ENCODE data around the gene BRF1.
"Not testable (repeated sequence)": the region's sequence is repeated elsewhere in the genome, so short reads cannot be mapped to it uniquely, and the experiment has no call there.

Gene BRF1

DNA sequence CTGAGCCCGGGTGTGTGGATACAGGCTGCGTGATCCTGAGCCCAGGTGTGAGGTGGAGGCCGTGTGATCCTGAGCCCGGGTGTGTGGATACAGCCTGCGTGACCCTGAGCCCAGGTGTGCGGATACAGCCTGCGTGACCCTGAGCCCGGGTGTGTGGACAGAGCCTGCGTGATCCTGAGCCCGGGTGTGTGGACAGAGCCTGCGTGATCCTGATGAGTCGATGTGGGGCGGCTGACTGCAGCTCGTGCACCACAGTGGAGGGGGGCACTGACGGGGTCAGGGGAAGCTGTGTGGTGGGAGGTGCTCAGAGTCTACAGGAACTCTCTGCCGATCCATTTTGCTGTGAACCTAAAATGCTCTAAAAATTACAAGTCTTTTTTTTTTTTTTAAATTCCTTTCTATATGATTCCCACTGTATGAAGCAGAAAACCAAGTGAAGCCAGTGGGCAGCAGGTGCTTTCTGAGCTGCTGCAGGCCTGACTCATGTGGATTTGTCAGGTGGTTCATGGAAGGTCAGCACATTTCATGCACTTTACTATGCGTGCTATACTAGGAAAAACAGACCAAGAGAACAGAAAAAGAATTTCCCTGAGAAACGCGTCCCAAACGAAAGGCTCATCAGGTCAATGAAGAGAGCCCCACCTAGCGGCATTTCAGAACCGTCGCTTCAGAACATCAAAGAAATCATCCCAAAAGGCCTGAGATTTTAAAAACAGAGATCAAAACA lies 19.3 kb downstream of the BRF1 start:
- Histone ChIP-seq H3F3A (ENCODE audit: low read depth) (no peaks in the 10 kb centered on the region), H3K4me3 (ENCODE audit: low read length, poor library complexity, severe bottlenecking) (no peak overlapping the region), H3K9ac (ENCODE audit: low read depth, low read length, poor library complexity, severe bottlenecking) (no peak overlapping the region), H4K20me1 (ENCODE audit: insufficient read depth, low read length, poor library complexity, severe bottlenecking) (peaks cover 10% of the 10 kb centered on the region), H3K4me2 (ENCODE audit: low read depth, low read length, poor library complexity, severe bottlenecking) (no peak overlapping the region), H3K27me3 (ENCODE audit: insufficient read depth, low read length, poor library complexity, severe bottlenecking) (no peaks in the 10 kb centered on the region), H3K4me1 (ENCODE audit: insufficient read depth, low read length, poor library complexity, severe bottlenecking) (peaks cover 17% of the 10 kb centered on the region), H3K9me2 (replicated peaks; ENCODE audit: low read depth, low read length) (no peaks in the 10 kb centered on the region), H3K79me2 (ENCODE audit: insufficient read depth, low read length) (peaks cover 74% of the 10 kb centered on the region; the same call in 1 of the 2 replicates), H3K9me3 (ENCODE audit: insufficient read depth, low read depth, low read length) (no peaks in the 10 kb centered on the region), H3K36me3 (ENCODE audit: insufficient read depth, low read length) (peaks cover 28% of the 10 kb centered on the region; the same call in 1 of the 2 replicates), H2AFZ (ENCODE audit: low read length) (no peak overlapping the region)
- no peak for TF ChIP-seq EZH2phosphoT487 (IDR thresholded peaks at IDR 0.05; ENCODE audit: borderline replicate concordance)
- TF ChIP-seq, protein P1, sequence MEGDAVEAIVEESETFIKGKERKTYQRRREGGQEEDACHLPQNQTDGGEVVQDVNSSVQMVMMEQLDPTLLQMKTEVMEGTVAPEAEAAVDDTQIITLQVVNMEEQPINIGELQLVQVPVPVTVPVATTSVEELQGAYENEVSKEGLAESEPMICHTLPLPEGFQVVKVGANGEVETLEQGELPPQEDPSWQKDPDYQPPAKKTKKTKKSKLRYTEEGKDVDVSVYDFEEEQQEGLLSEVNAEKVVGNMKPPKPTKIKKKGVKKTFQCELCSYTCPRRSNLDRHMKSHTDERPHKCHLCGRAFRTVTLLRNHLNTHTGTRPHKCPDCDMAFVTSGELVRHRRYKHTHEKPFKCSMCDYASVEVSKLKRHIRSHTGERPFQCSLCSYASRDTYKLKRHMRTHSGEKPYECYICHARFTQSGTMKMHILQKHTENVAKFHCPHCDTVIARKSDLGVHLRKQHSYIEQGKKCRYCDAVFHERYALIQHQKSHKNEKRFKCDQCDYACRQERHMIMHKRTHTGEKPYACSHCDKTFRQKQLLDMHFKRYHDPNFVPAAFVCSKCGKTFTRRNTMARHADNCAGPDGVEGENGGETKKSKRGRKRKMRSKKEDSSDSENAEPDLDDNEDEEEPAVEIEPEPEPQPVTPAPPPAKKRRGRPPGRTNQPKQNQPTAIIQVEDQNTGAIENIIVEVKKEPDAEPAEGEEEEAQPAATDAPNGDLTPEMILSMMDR (conservative IDR thresholded peaks at IDR 0.05; ENCODE audit: low read length): peak; percentile 34

DNA sequence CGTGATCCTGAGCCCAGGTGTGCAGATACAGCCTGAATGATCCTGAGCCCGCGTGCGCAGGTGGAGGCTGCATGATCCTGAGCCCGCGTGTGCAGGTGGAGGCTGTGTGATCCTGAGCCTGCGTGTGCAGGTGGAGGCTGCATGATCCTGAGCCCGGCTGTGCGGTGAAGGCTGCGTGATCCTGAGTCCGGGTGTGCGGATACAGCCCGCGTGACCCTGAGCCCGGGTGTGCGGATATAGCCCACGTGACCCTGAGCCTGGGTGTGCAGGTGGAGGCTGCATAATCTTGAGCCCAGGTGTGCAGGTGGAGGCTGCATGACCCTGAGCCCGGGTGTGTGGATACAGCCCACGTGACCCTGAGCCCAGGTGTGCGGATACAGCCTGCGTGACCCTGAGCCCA lies 20.3 kb downstream of the BRF1 start:
- H3K4me1 ChIP-seq (ENCODE audit: insufficient read depth, low read length, poor library complexity, severe bottlenecking): peaks cover 17% of the 10 kb centered on the region
- H3K9ac ChIP-seq (ENCODE audit: low read depth, low read length, poor library complexity, severe bottlenecking): no peak overlapping the region
- H4K20me1 ChIP-seq (ENCODE audit: insufficient read depth, low read length, poor library complexity, severe bottlenecking): peaks cover 10% of the 10 kb centered on the region
- H3K4me2 ChIP-seq (ENCODE audit: low read depth, low read length, poor library complexity, severe bottlenecking): no peak overlapping the region
- no peaks in the 10 kb centered on the region for H3F3A ChIP-seq (ENCODE audit: low read depth)
- H3K36me3 ChIP-seq (ENCODE audit: insufficient read depth, low read length): peaks cover 23% of the 10 kb centered on the region; the same call in 1 of the 2 replicates
- peaks cover 65% of the 10 kb centered on the region; the same call in 1 of the 2 replicates for H3K79me2 ChIP-seq (ENCODE audit: insufficient read depth, low read length)
- H3K9me3 ChIP-seq (ENCODE audit: insufficient read depth, low read depth, low read length): no peaks in the 10 kb centered on the region
- TF ChIP-seq EZH2phosphoT487 (IDR thresholded peaks at IDR 0.05; ENCODE audit: borderline replicate concordance): no peak
- TF ChIP-seq, protein P1 (conservative IDR thresholded peaks at IDR 0.05; ENCODE audit: low read length): no peak
- H3K4me3 ChIP-seq (ENCODE audit: low read length, poor library complexity, severe bottlenecking): no peak overlapping the region
- H3K27me3 ChIP-seq (ENCODE audit: insufficient read depth, low read length, poor library complexity, severe bottlenecking): no peaks in the 10 kb centered on the region
- no peak overlapping the region for H2AFZ ChIP-seq (ENCODE audit: low read length)
- H3K9me2 ChIP-seq (replicated peaks; ENCODE audit: low read depth, low read length): no peaks in the 10 kb centered on the region

DNA sequence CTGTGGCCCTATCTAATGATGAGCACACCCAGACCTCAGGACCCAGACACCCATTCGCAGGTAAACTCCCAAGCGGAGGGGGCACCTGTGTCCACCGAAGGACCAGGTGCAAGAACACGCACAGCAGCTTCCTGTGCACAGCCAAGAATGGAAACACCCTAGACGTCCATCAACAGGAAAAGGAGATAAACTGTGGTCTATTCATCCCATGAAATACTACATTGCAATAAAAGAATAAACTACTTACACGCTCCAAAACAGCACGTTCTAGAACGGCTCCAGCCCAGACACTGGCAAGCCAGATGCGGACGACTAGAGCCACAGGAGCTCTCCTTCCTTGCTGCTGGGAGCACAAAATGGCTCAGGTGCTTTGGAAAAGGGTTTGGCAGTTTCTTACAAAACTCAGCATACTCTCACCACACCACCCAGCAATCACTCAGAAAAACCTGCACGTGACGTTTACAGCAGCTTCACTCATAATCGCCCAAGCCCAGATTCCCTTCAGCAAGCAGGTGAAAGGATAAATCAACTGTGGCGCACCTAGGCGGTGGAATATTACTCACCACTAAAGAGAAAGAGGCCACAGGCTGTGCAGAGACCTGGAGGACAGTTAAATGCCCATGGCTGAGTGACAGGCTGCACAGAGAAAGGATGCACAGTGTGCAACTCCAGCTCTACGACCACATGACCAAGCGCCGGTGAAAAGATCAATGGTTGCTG lies 21.0 kb downstream of the BRF1 start:
- peaks cover 17% of the 10 kb centered on the region for H3K4me1 ChIP-seq (ENCODE audit: insufficient read depth, low read length, poor library complexity, severe bottlenecking)
- no peaks in the 10 kb centered on the region for H3K9me2 ChIP-seq (replicated peaks; ENCODE audit: low read depth, low read length)

DNA sequence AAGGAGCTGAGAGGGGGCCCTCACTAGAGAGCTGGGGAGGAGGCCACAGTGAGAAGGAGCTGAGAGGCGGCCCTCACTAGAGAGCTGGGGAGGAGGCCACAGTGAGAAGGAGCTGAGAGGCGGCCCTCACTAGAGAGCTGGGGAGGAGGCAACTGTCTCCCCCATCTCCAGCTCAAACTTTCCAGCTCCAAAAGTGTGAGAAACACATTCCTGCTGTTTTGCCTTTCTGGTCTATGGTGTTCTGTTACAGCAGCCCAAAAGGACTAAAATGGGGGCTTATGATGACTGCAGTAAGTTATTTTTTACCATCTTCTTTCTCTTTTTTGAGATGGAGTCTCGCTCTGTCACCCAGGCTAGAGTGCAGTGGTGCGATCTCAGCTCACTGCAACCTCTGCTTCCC lies 23.4 kb downstream of the BRF1 start:
- not testable (repeated sequence) for H3K4me2 ChIP-seq (ENCODE audit: low read depth, low read length, poor library complexity, severe bottlenecking); H3K9ac ChIP-seq (ENCODE audit: low read depth, low read length, poor library complexity, severe bottlenecking); H3K9me3 ChIP-seq (ENCODE audit: insufficient read depth, low read depth, low read length); H3K4me1 ChIP-seq (ENCODE audit: insufficient read depth, low read length, poor library complexity, severe bottlenecking); H3K9me2 ChIP-seq (replicated peaks; ENCODE audit: low read depth, low read length); H3F3A ChIP-seq (ENCODE audit: low read depth); H2AFZ ChIP-seq (ENCODE audit: low read length); H3K27me3 ChIP-seq (ENCODE audit: insufficient read depth, low read length, poor library complexity, severe bottlenecking); H4K20me1 ChIP-seq (ENCODE audit: insufficient read depth, low read length, poor library complexity, severe bottlenecking); H3K4me3 ChIP-seq (ENCODE audit: low read length, poor library complexity, severe bottlenecking)
- H3K36me3 ChIP-seq (ENCODE audit: insufficient read depth, low read length): peaks cover 15% of the 10 kb centered on the region; the same call in 1 of the 2 replicates
- H3K79me2 ChIP-seq (ENCODE audit: insufficient read depth, low read length): peaks cover 56% of the 10 kb centered on the region; the same call in 1 of the 2 replicates

More for the DNA sequence above, 21.0 kb downstream of the BRF1 start:
- no peaks in the 10 kb centered on the region for H3K27me3 ChIP-seq (ENCODE audit: insufficient read depth, low read length, poor library complexity, severe bottlenecking)
- no peaks in the 10 kb centered on the region for H3K9me3 ChIP-seq (ENCODE audit: insufficient read depth, low read depth, low read length)
- H3K4me2 ChIP-seq (ENCODE audit: low read depth, low read length, poor library complexity, severe bottlenecking): no peak overlapping the region
- H3K4me3 ChIP-seq (ENCODE audit: low read length, poor library complexity, severe bottlenecking): no peak overlapping the region
- peaks cover 72% of the 10 kb centered on the region; the same call in 1 of the 2 replicates for H3K79me2 ChIP-seq (ENCODE audit: insufficient read depth, low read length)
- TF ChIP-seq EZH2phosphoT487 (IDR thresholded peaks at IDR 0.05; ENCODE audit: borderline replicate concordance): no peak
- TF ChIP-seq, protein P1 (conservative IDR thresholded peaks at IDR 0.05; ENCODE audit: low read length): no peak
- H3F3A ChIP-seq (ENCODE audit: low read depth): no peaks in the 10 kb centered on the region
- peaks cover 20% of the 10 kb centered on the region; the same call in 1 of the 2 replicates for H3K36me3 ChIP-seq (ENCODE audit: insufficient read depth, low read length)
- no peak overlapping the region for H3K9ac ChIP-seq (ENCODE audit: low read depth, low read length, poor library complexity, severe bottlenecking)
- no peak overlapping the region for H2AFZ ChIP-seq (ENCODE audit: low read length)
- H4K20me1 ChIP-seq (ENCODE audit: insufficient read depth, low read length, poor library complexity, severe bottlenecking): peaks cover 10% of the 10 kb centered on the region
